ENCODE results near the gene RPS2. TPM values are rescaled to one million over a fixed set of nuclear protein-coding genes. Genes with fewer than 3 reads are reported as not detected.

Gene RPS2
- total RNA-seq, 1 donor from 2014 or later, result 3,223 TPM

GRCh38 chr16:1983544-1984346 lies 19.1 kb upstream of the RPS2 start, which contains the start of gene GFER:
Gene GFER (plus strand): TSS chr16:1984193. CDS start chr16:1984219, 26 bp downstream.
- Mint-ChIP-seq H3K27ac (ENCODE audit: unreplicated experiment) (peak within 1 kb of the TSS; percentile 67), H3K4me1 (ENCODE audit: unreplicated experiment) (peaks cover 14% of the 10 kb centered on the region), H3K36me3 (ENCODE audit: low read depth, unreplicated experiment) (peaks cover 5% of the 10 kb centered on the region), H3K9me3 (ENCODE audit: unreplicated experiment) (no peaks in the 10 kb centered on the region), H3K4me3 (ENCODE audit: unreplicated experiment) (peak within 1 kb of the TSS; percentile 89), H3K27me3 (ENCODE audit: unreplicated experiment) (peaks cover 36% of the 10 kb centered on the region)
- DNase-seq (ENCODE audit: low spot score), result peak; percentile 98
- peak; percentile 25 for TF ChIP-seq CTCF (IDR thresholded peaks at IDR 0.05; ENCODE audit: unreplicated experiment)

- peak overlapping the region; percentile 67 for H3K27ac Mint-ChIP-seq (ENCODE audit: unreplicated experiment)
- peaks cover 31% of the 10 kb centered on the region for H3K27me3 Mint-ChIP-seq (ENCODE audit: unreplicated experiment)
These were observed 18.4 kb upstream of the RPS2 start for GRCh38 chr16:1982991-1983543.

GRCh38 chr16:1982013-1982433 lies 17.4 kb upstream of the RPS2 start:
- Mint-ChIP-seq H3K36me3 (ENCODE audit: low read depth, unreplicated experiment) (peaks cover 5% of the 10 kb centered on the region), H3K9me3 (ENCODE audit: unreplicated experiment) (no peaks in the 10 kb centered on the region), H3K4me3 (ENCODE audit: unreplicated experiment) (no peak overlapping the region), H3K27ac (ENCODE audit: unreplicated experiment) (no peak overlapping the region), H3K4me1 (ENCODE audit: unreplicated experiment) (peaks cover 14% of the 10 kb centered on the region), H3K27me3 (ENCODE audit: unreplicated experiment) (peaks cover 29% of the 10 kb centered on the region)
- no peak for TF ChIP-seq CTCF (IDR thresholded peaks at IDR 0.05; ENCODE audit: unreplicated experiment)
- no peak for DNase-seq (ENCODE audit: low spot score)

More at GRCh38 chr16:1982991-1983543, 18.4 kb upstream of the RPS2 start:
- no peak for DNase-seq (ENCODE audit: low spot score)
- H3K4me3 Mint-ChIP-seq (ENCODE audit: unreplicated experiment), result peak overlapping the region; percentile 89
- no peak for TF ChIP-seq CTCF (IDR thresholded peaks at IDR 0.05; ENCODE audit: unreplicated experiment)
- no peaks in the 10 kb centered on the region for H3K9me3 Mint-ChIP-seq (ENCODE audit: unreplicated experiment)
- H3K4me1 Mint-ChIP-seq (ENCODE audit: unreplicated experiment), result peaks cover 14% of the 10 kb centered on the region
- H3K36me3 Mint-ChIP-seq (ENCODE audit: low read depth, unreplicated experiment), result peaks cover 5% of the 10 kb centered on the region

GRCh38 chr16:1981398-1981836 lies 16.8 kb upstream of the RPS2 start, which contains the start of gene NOXO1:
Gene NOXO1 (minus strand): TSS chr16:1981469. CDS start chr16:1981179, 290 bp downstream.
- DNase-seq (ENCODE audit: low spot score), result no peak
- no peak within 1 kb of the TSS for H3K27ac Mint-ChIP-seq (ENCODE audit: unreplicated experiment)
- H3K4me1 Mint-ChIP-seq (ENCODE audit: unreplicated experiment), result peaks cover 14% of the 10 kb centered on the region
- no peak within 1 kb of the TSS for H3K4me3 Mint-ChIP-seq (ENCODE audit: unreplicated experiment)
- H3K36me3 Mint-ChIP-seq (ENCODE audit: low read depth, unreplicated experiment), result peaks cover 1% of the 10 kb centered on the region
- no peaks in the 10 kb centered on the region for H3K9me3 Mint-ChIP-seq (ENCODE audit: unreplicated experiment)
- peaks cover 28% of the 10 kb centered on the region for H3K27me3 Mint-ChIP-seq (ENCODE audit: unreplicated experiment)
- TF ChIP-seq CTCF (IDR thresholded peaks at IDR 0.05; ENCODE audit: unreplicated experiment), result no peak

- DNase-seq (ENCODE audit: low spot score), result no peak
- H3K9me3 Mint-ChIP-seq (ENCODE audit: unreplicated experiment), result no peaks in the 10 kb centered on the region
- no peaks in the 10 kb centered on the region for H3K36me3 Mint-ChIP-seq (ENCODE audit: low read depth, unreplicated experiment)
- H3K27ac Mint-ChIP-seq (ENCODE audit: unreplicated experiment), result no peak overlapping the region
- peaks cover 30% of the 10 kb centered on the region for H3K27me3 Mint-ChIP-seq (ENCODE audit: unreplicated experiment)
- TF ChIP-seq CTCF (IDR thresholded peaks at IDR 0.05; ENCODE audit: unreplicated experiment), result no peak
- peaks cover 14% of the 10 kb centered on the region for H3K4me1 Mint-ChIP-seq (ENCODE audit: unreplicated experiment)
- H3K4me3 Mint-ChIP-seq (ENCODE audit: unreplicated experiment), result no peak overlapping the region
These were observed 16.1 kb upstream of the RPS2 start for GRCh38 chr16:1980770-1981087.

Data from endothelial cell (in vitro differentiated cells).